ENCODE measurements around the gene HEATR3.

Gene HEATR3

DNA sequence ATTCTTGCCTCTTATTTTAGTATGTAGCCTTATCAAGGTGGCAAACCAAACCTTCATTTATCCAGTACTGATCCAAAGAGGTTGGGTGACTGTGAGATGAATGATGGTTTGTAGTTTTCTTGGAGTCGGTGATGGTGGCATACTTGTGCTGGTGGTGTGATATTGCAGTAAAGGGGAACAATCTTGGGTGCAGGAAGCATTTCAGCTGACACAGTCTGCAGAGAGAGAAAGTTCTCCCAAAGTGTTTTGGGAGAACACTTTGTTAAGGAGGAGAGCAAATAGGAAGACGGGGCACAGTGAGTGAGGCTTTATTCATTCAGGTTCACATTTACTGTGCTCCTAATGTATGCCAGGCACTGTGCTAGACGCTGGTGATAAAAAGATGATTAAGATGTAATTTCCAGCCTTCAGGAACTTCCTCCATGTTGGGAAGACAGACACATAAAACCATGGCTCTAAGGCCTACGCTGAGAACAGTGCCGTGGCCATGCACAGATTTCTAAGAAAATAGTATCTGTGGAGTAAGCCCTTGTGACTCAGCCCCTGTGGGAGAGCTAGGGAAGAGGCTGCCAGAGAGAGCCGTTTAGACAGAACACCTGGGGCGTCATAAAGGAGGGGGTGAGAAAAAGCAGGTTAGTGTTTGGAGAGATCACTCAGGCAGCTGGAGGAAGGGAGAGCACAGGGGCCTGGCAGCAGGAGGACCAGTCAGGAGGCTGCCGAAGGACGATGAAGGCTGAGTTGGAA is 13.8 kb downstream of the HEATR3 start:
- no peak overlapping the region for H3K4me3 ChIP-seq (ENCODE audit: low read length)
- TF ChIP-seq, protein P1, sequence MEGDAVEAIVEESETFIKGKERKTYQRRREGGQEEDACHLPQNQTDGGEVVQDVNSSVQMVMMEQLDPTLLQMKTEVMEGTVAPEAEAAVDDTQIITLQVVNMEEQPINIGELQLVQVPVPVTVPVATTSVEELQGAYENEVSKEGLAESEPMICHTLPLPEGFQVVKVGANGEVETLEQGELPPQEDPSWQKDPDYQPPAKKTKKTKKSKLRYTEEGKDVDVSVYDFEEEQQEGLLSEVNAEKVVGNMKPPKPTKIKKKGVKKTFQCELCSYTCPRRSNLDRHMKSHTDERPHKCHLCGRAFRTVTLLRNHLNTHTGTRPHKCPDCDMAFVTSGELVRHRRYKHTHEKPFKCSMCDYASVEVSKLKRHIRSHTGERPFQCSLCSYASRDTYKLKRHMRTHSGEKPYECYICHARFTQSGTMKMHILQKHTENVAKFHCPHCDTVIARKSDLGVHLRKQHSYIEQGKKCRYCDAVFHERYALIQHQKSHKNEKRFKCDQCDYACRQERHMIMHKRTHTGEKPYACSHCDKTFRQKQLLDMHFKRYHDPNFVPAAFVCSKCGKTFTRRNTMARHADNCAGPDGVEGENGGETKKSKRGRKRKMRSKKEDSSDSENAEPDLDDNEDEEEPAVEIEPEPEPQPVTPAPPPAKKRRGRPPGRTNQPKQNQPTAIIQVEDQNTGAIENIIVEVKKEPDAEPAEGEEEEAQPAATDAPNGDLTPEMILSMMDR (IDR thresholded peaks at IDR 0.05; ENCODE audit: insufficient read depth, low read depth, low read length, missing control alignments) = no peak
- DNase-seq (ENCODE audit: low read depth) = peak; percentile 65

DNA sequence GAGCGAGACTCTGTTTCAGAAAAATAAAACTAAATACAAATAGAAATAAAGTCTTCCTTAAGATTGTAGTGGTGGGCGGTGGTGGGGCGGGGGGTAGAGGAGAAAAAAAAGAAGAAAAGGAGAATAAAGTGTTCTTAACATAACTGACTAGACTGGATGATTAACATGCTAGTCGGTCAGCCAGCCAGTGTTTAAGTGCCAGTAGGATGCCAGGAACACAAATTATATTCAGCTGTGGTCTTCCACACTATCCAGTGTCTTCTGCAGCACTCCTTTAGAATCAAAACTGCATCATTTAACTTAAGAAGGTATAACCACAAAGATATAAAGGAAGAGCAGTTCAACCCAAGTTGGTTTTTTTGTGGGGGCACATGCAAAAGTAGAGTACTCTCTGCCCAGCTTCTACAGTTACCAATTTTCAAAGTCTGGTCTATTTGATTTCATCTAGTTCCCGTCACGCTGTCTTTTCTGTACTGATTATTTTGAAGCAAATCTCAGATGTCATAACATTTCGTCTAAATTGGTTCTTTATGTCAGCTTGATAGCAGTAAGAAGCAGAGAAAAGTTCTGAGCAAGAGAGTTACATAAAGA is 15.8 kb downstream of the HEATR3 start:
- TF ChIP-seq, protein P1 (IDR thresholded peaks at IDR 0.05; ENCODE audit: insufficient read depth, low read depth, low read length, missing control alignments) = no peak
- no peak overlapping the region for H3K4me3 ChIP-seq (ENCODE audit: low read length)
- DNase-seq (ENCODE audit: low read depth) = no peak

DNA sequence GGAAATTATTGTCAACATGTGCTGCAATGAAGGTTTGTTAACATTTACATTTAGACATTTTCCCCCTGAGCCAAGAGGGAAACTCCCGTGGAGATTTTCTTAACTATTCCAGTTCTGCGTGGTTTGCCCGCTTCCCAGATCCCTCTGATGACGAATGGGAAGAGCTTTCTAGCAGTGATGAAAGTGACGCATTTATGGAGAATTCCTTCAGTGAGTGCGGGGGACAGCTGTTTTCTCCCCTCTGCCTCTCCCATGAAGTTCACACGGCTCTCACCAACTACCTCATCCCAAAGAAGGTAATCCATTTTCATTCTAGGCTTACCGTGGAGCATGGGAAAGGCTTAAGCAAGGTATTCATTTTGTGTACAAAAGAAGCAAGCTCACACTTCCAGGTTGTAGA is 18.2 kb downstream of the HEATR3 start:
- TF ChIP-seq, protein P1 (IDR thresholded peaks at IDR 0.05; ENCODE audit: insufficient read depth, low read depth, low read length, missing control alignments) = no peak

DNA sequence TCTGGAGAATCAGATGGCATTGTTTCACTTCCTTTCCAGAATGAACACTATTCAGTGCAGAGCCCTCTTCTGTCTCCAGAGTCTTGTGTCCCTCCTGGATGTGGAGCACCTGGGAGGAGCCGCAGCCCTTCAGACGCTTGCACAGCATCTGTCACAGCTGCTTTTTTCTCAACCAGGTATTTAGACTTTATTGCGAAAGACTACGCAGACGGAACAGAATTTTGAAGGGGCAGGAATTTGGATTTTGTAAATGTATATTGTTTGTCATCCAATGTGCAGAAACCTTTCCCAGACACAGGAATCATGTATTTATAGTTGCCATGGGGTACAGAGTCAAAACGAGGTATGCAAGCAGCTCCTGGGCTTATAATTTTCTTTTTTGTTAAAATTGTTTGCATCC is 20.4 kb downstream of the HEATR3 start:
- H3K4me3 ChIP-seq (ENCODE audit: low read length) = no peak overlapping the region
- TF ChIP-seq, protein P1 (IDR thresholded peaks at IDR 0.05; ENCODE audit: insufficient read depth, low read depth, low read length, missing control alignments) = no peak
- no peak for DNase-seq (ENCODE audit: low read depth)

More for the DNA sequence above, 18.2 kb downstream of the HEATR3 start:
- H3K4me3 ChIP-seq (ENCODE audit: low read length) = no peak overlapping the region
- no peak for DNase-seq (ENCODE audit: low read depth)

DNA sequence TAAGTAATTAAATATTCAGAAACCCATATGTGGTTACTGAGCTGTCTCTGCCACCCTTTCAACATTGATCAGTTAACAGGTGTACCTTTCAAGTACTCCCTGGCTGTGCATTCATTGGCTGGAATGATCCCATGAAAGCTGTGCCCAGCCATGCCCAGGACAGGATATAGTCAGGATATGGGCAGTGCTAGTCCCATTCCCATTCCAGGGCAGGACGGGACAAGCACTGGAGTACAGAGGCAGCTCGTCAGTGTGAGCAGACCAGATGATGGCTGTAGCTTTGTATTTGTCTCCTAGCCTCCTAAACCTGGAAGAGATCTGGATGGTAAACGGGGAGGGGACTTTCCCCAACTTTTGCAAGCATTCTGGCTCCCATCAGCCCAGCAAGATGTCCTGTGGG is 22.5 kb downstream of the HEATR3 start:
- DNase-seq (ENCODE audit: low read depth) = peak; percentile 81
- H3K4me3 ChIP-seq (ENCODE audit: low read length) = no peak overlapping the region
- TF ChIP-seq, protein P1 (IDR thresholded peaks at IDR 0.05; ENCODE audit: insufficient read depth, low read depth, low read length, missing control alignments) = no peak

DNA sequence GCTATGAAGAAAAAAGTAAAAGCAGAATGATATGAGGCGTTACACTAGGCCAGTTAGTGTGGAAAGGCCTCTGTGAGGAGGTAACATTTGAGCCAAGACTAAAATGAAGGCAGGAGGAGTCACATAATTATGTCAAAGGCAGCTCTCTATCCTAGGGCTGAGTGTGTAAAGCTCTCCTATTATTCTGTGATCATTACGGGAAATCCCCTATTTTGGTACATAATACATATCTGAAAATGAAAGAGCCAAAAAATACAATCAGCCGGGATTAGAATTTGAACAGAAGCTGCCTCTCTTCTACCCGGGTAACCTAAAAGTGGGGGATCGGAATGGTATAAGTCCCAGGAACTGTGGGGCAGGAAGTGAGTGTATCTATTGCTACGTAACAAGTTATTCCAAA is 27.1 kb downstream of the HEATR3 start:
- TF ChIP-seq, protein P1 (IDR thresholded peaks at IDR 0.05; ENCODE audit: insufficient read depth, low read depth, low read length, missing control alignments) = no peak
- no peak overlapping the region for H3K4me3 ChIP-seq (ENCODE audit: low read length)
- DNase-seq (ENCODE audit: low read depth) = no peak

Data from epithelial cell of esophagus (primary cell).